HCT116 (cell line): Measurements from ENCODE around the gene KDM4D. TPM values are rescaled to one million over a fixed set of nuclear protein-coding genes. Genes with fewer than 3 reads are reported as not detected.

ENCODE experiments used
- ATAC-seq: fragments of 200-7000 bp; cut with Tn5 transposase; 2 replicates; pipeline ENCODE4 v1.9.1; 2020; ENCODE audit warnings: mild to moderate bottlenecking, moderate library complexity
- Bru-seq: library from RNA; stranded (reverse); fragments of 400-500 nt; gene quantifications from one replicate; lab custom pipeline; 2021; lab: Mats Ljungman, UMichigan
- BruChase-seq, 2 experiments: library from RNA; stranded (reverse); fragments of 400-500 nt; gene quantifications; one replicate each; lab custom pipeline; 2021; lab: Mats Ljungman, UMichigan
- BruUV-seq: library from RNA; stranded (reverse); fragments of 400-500 nt; replicated peaks from 2 replicates; lab custom pipeline; 2021; lab: Mats Ljungman, UMichigan
- CTCF ChIA-PET: fragments of 300-600 bp; sonication (Branson Sonifier 250); formaldehyde crosslinking; loops from one replicate; lab custom pipeline; 2021; ENCODE audit warnings: antibody characterized with exemption; lab: Charles Lee
- POLR2A ChIA-PET: fragments of 300-600, 350-600 bp; sonication (Branson Sonifier 250); formaldehyde crosslinking; loops from one replicate; lab custom pipeline; 2021; ENCODE audit warnings: antibody characterized with exemption; lab: Charles Lee
- RAD21 ChIA-PET, 2 experiments: fragments of 300-600 bp; sonication (Branson Sonifier 250); formaldehyde crosslinking; loops; one replicate each; lab custom pipeline; 2023; ENCODE audit warnings: low total read pairs in 2 of 2; ENCODE audit not compliant: uncharacterized antibody in 2 of 2, unreplicated experiment in 2 of 2, low non-redundant PET in 1 of 2; lab: Charles Lee
- DNase-seq: peaks from one replicate; pipeline ENCODE4 v3.0.0-alpha.2; 2010; ENCODE audit warnings: low read depth, low spot score
- H2AFZ ChIP-seq: fragments of 200-600 bp; shearing (Covaris generic), sonication (generic); 2 replicates; pipeline ENCODE4 v1.6.1; 2017; ENCODE audit warnings: low read depth, mixed run types, mixed read lengths, antibody characterized with exemption, low read length; ENCODE audit not compliant: poor library complexity, severe bottlenecking
- H3K27ac ChIP-seq: 2 replicates; pipeline ENCODE4 v1.5.1; 2012; ENCODE audit warnings: low read depth, low read length
- H3K27me3 ChIP-seq: fragments of 200-600 bp; sonication (generic); 2 replicates; pipeline ENCODE4 v1.6.1; 2016; ENCODE audit warnings: mixed run types, low read length, mixed read lengths; ENCODE audit not compliant: insufficient read depth
- H3K36me3 ChIP-seq, 2 experiments: fragments of 200-500 bp in 1 of 2; fragments of 200-600 bp in 1 of 2; sonication (Bioruptor generic) in 1 of 2; sonication (generic) in 1 of 2; 2 replicates each; pipeline versions ENCODE4 v1.5.1 to v1.6.1; 2014 to 2016; ENCODE audit warnings: low read length in 2 of 2, inconsistent platforms in 1 of 2, mixed read lengths in 1 of 2, mixed run types in 1 of 2; ENCODE audit not compliant: insufficient read depth in 2 of 2, control insufficient read depth in 1 of 2
- H3K4me1 ChIP-seq, 2 experiments: fragments of 200-600 bp in 1 of 2; sonication (generic) in 1 of 2; 2 replicates each; pipeline versions ENCODE4 v1.5.1 to v1.6.1; 2012 to 2017; ENCODE audit warnings: low read length in 2 of 2, inconsistent platforms in 1 of 2, mild to moderate bottlenecking in 1 of 2, mixed read lengths in 1 of 2, mixed run types in 1 of 2, moderate library complexity in 1 of 2; ENCODE audit not compliant: insufficient read depth in 2 of 2, control insufficient read depth in 1 of 2
- H3K4me2 ChIP-seq: fragments of 200-600 bp; sonication (generic); 2 replicates; pipeline ENCODE4 v1.6.1; 2017; ENCODE audit warnings: mixed run types, low read length, mixed read lengths
- H3K4me3 ChIP-seq, 2 experiments: fragments of 200-600 bp in 1 of 2; sonication (generic) in 1 of 2; replicated peaks in 1 of 2; 2 replicates each; pipeline ENCODE4 v1.5.1; 2011 to 2016; ENCODE audit warnings: low read length in 2 of 2, control low read depth in 1 of 2, low read depth in 1 of 2, mild to moderate bottlenecking in 1 of 2, mixed read lengths in 1 of 2, mixed run types in 1 of 2
- H3K79me2 ChIP-seq: fragments of 200-600 bp; sonication (generic); 2 replicates; pipeline ENCODE4 v1.6.1; 2017; ENCODE audit warnings: mild to moderate bottlenecking, mixed run types, low read length, moderate library complexity, mixed read lengths; ENCODE audit not compliant: insufficient read depth
- H3K9ac ChIP-seq: fragments of 200-600 bp; sonication (generic); 2 replicates; pipeline ENCODE4 v1.6.1; 2016; ENCODE audit warnings: low read length, mixed read lengths
- H3K9me2 ChIP-seq: fragments of 200-600 bp; sonication (generic), shearing (Covaris generic); 2 replicates; pipeline ENCODE4 v1.6.1; 2017; ENCODE audit warnings: mixed run types, mild to moderate bottlenecking, moderate library complexity; ENCODE audit not compliant: insufficient read depth
- H3K9me3 ChIP-seq, 2 experiments: fragments of 200-500 bp in 1 of 2; fragments of 200-600 bp in 1 of 2; sonication (Bioruptor generic) in 1 of 2; sonication (generic) in 1 of 2; 2 replicates each; pipeline ENCODE4 v1.6.1; 2014 to 2017; ENCODE audit warnings: low read length in 2 of 2, mixed read lengths in 2 of 2, inconsistent platforms in 1 of 2, low read depth in 1 of 2, mild to moderate bottlenecking in 1 of 2, mixed run types in 1 of 2, moderate library complexity in 1 of 2; ENCODE audit not compliant: control insufficient read depth in 1 of 2, insufficient read depth in 1 of 2
- H4K20me1 ChIP-seq: fragments of 200-600 bp; sonication (generic), shearing (Covaris generic); 2 replicates; pipeline ENCODE4 v1.6.1; 2017; ENCODE audit warnings: mixed run types, mild to moderate bottlenecking, moderate library complexity; ENCODE audit not compliant: insufficient read depth
- CBX3 ChIP-seq: IDR thresholded peaks from 2 replicates; pipeline ENCODE4 v1.6.1; 2012; ENCODE audit warnings: low read depth
- CTCF ChIP-seq, 3 experiments: fragments of 200-600 bp in 1 of 3; sonication (generic) in 1 of 3; IDR thresholded peaks in 2 of 3; conservative IDR thresholded peaks in 1 of 3; 2 replicates each; pipeline ENCODE4 v1.5.1; 2012 to 2017; ENCODE audit warnings: low read depth in 2 of 3, low read length in 2 of 3, antibody characterized with exemption in 1 of 3, borderline replicate concordance in 1 of 3, control low read depth in 1 of 3, mild to moderate bottlenecking in 1 of 3, mixed read lengths in 1 of 3, mixed run types in 1 of 3, moderate library complexity in 1 of 3; ENCODE audit not compliant: insufficient read depth in 1 of 3
- EGR1 ChIP-seq: IDR thresholded peaks from 2 replicates; pipeline ENCODE4 v1.6.1; 2012; ENCODE audit warnings: low read depth
- ELF1 ChIP-seq: IDR thresholded peaks from 2 replicates; pipeline ENCODE4 v1.6.1; 2012; ENCODE audit warnings: low read depth, borderline replicate concordance
- EZH2 ChIP-seq: fragments of 200-600 bp; sonication (generic); IDR thresholded peaks from 2 replicates; pipeline ENCODE4 v1.6.1; 2017; ENCODE audit warnings: antibody characterized with exemption, mixed run types
- MAX ChIP-seq: IDR thresholded peaks from 2 replicates; pipeline ENCODE4 v1.6.1; 2012
- POLR2A ChIP-seq: IDR thresholded peaks from 2 replicates; pipeline ENCODE4 v1.7.0; 2011; ENCODE audit warnings: borderline replicate concordance; ENCODE audit not compliant: insufficient read depth, insufficient read length; ENCODE audit errors: extremely low read depth
- POLR2AphosphoS5 ChIP-seq: IDR thresholded peaks from 2 replicates; pipeline ENCODE4 v1.6.1; 2011; ENCODE audit warnings: mild to moderate bottlenecking, low read depth, low read length, moderate library complexity
- SIN3A ChIP-seq: IDR thresholded peaks from 2 replicates; pipeline ENCODE4 v1.6.1; 2012; ENCODE audit warnings: low read depth
- SP1 ChIP-seq: IDR thresholded peaks from 2 replicates; pipeline ENCODE4 v1.6.1; 2012; ENCODE audit warnings: low read depth
- SRF ChIP-seq: IDR thresholded peaks from 2 replicates; pipeline ENCODE4 v1.6.1; 2012; ENCODE audit warnings: low read depth
- YY1 ChIP-seq: IDR thresholded peaks from 2 replicates; pipeline ENCODE4 v1.6.1; 2011; ENCODE audit warnings: low read length, low read depth, moderate library complexity, mild to moderate bottlenecking; ENCODE audit not compliant: insufficient replicate concordance; ENCODE audit errors: extremely low read depth
- ZBTB33 ChIP-seq: IDR thresholded peaks from 2 replicates; pipeline ENCODE4 v1.6.1; 2011; ENCODE audit warnings: mild to moderate bottlenecking, low read length, moderate library complexity; ENCODE audit not compliant: insufficient replicate concordance; ENCODE audit errors: extremely low read depth
- ZFX ChIP-seq: fragments of 450-650 bp; IDR thresholded peaks from 2 replicates; pipeline ENCODE4 v1.6.1; 2017
- ZNF274 ChIP-seq: fragments of 200-500 bp; sonication (Bioruptor generic); IDR thresholded peaks from 2 replicates; pipeline ENCODE4 v1.6.1; 2014; ENCODE audit warnings: mild to moderate bottlenecking, low read depth, low read length, inconsistent platforms
- intact Hi-C: fragments of 100-400 bp; cut with micrococcal nuclease; formaldehyde crosslinking; loops from 2 replicates; pipeline ENCODE4 v1.10.0; 2022
- long read RNA-seq: library from polyadenylated mRNA; unstranded; transcript quantifications from one replicate; pipeline ENCODE4 v2.0.0, GENCODE V29; 2021; ENCODE audit not compliant: unreplicated experiment
- polyA plus RNA-seq: library from polyadenylated mRNA; unstranded; fragments of >200 nt; gene quantifications from 2 replicates; pipeline ENCODE4 v1.2.1, GENCODE V29; 2012; ENCODE audit warnings: missing spikeins
- total RNA-seq: library from RNA; stranded (reverse); gene quantifications from one replicate; pipeline ENCODE4 v1.2.1, GENCODE V29; 2021; ENCODE audit not compliant: unreplicated experiment

KDM4D gene
- total RNA-seq, result 2.1 TPM
- polyA plus RNA-seq, result 1.2 and 1.7 TPM in 2 replicates
- Bru-seq, nascent RNA, result percentile 54 among the genes with signal in this experiment
- BruChase-seq, experiment 1, labeled RNA remaining after a 6-hour chase, result percentile 26 among the genes with signal in this experiment
- BruChase-seq, experiment 2, labeled RNA remaining after a 2-hour chase, result percentile 43 among the genes with signal in this experiment
- long read RNA-seq, transcript KDM4D-201 (3 exons, 2,978 nt), result major isoform, 5 of 9 reads
- long read RNA-seq, partial matches to known transcripts, result 0 of 9 reads
- long read RNA-seq, other reads (novel, unspliced or antisense), result 2 of 9 reads

GRCh38 chr11:94973099-94973968, at the start of gene KDM4D, which contains the start of gene CWC15:
TSS of gene KDM4D (plus strand) at chr11:94973709. CDS start at chr11:94997373, 23,664 bp downstream.
TSS of gene CWC15 (minus strand) at chr11:94973556. CDS start at chr11:94972185, 1,371 bp downstream.
- H3K9me3 ChIP-seq, result no peaks in the 10 kb centered on the region
- H3K27me3 ChIP-seq, result no peaks in the 10 kb centered on the region
- CTCF ChIA-PET, result interaction anchor here (0.9 to 1.4 kb wide), 4 partner anchors 76 to 179 kb away, joined by 3 to 4 read pairs (median 3); partner anchors contain the start of gene SRSF8
- H3K9ac ChIP-seq, result peak within 1 kb of the TSS; percentile 75
- TSS peak; percentile 58 for BruUV-seq
- ATAC-seq, result peak; percentile 99
- H4K20me1 ChIP-seq, result no peaks in the 10 kb centered on the region
- peaks cover 28 to 34% of the 10 kb centered on the region in 2 experiments for H3K36me3 ChIP-seq
- POLR2A ChIA-PET, result interaction anchor here (1.2 to 1.4 kb wide), 2 partner anchors 94 to 386 kb away, joined by 3 to 5 read pairs; partner anchors contain the start of gene SRSF8
- H3K9me2 ChIP-seq, result no peaks in the 10 kb centered on the region
- peak within 1 kb of the TSS; percentile 84 for H2AFZ ChIP-seq
- intact Hi-C loops, result loop anchor here (2.0 kb wide), 1 partner anchor 177 kb away; no protein-coding TSS in a partner anchor
- peak; percentile 84 for DNase-seq
- peaks cover 7 to 14% of the 10 kb centered on the region in 2 experiments; a peak in 3 of 4 replicates for H3K4me1 ChIP-seq
- H3K4me3 ChIP-seq, result peak within 1 kb of the TSS; percentile 75 to 82
- peak within 1 kb of the TSS; percentile 82 for H3K4me2 ChIP-seq
- H3K79me2 ChIP-seq, result peaks cover 30% of the 10 kb centered on the region
- TF ChIP-seq POLR2AphosphoS5 (peak; percentile 93), EZH2 (no peak), CTCF (IDR thresholded peaks at IDR 0.05 in 2 of 3, conservative IDR thresholded peaks at IDR 0.05 in 1 of 3; ENCODE audit: borderline replicate concordance in 1 of 3, insufficient read depth in 1 of 3, low read depth in 2 of 3, low read length in 2 of 3) (no peak), ZBTB33 (no peak), EGR1 (peak; percentile 93), ZFX (peak; percentile 77; the same call in 1 of the 2 replicates), SRF (no peak), YY1 (peak; percentile 96), MAX (peak; percentile 50; the same call in 1 of the 2 replicates), SP1 (peak; percentile 89), SIN3A (peak; percentile 90), ELF1 (peak; percentile 54; the same call in 1 of the 2 replicates), ZNF274 (no peak), CBX3 (peak; percentile 42), POLR2A (peak; percentile 88)
- RAD21 ChIA-PET, result interaction anchor here in 1 of 2 experiments (1.2 kb wide), 1 partner anchor 94 kb away, joined by 3 read pairs; no protein-coding TSS in a partner anchor
- peak within 1 kb of the TSS; percentile 51 for H3K27ac ChIP-seq
